Measurements from ENCODE around the gene OTOF. TPM values are rescaled to one million over a fixed set of nuclear protein-coding genes. Genes with fewer than 3 reads are reported as not detected.

OTOF gene
- total RNA-seq, 1 donor from 2014 or later: 0.09 TPM

DNA sequence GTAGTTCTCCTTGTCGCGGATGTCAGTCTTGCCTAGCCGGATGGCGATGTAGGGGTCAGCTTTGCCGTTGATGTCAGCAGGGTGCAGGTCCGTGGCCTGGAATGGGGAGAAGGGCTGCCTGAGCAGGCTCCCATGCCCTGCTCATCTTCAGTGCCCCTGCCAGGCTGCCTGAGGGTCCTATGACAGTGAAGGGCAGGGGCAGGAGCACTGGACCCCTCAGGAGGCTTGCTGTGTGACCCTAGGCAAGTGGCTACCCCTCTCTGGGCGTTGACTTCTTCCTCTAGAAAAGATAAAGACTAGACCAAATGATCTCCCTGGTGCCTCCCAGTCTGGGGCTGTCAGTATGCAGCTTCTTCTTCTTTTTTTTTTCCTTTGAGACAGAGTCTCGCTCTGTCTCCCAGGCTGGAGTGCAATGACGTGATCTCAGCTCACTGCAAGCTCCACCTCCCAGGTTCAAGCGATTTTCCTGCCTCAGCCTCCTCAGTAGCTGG, 11.9 kb downstream of the OTOF start:
- no peak for DNase-seq (ENCODE audit: low spot score)

DNA sequence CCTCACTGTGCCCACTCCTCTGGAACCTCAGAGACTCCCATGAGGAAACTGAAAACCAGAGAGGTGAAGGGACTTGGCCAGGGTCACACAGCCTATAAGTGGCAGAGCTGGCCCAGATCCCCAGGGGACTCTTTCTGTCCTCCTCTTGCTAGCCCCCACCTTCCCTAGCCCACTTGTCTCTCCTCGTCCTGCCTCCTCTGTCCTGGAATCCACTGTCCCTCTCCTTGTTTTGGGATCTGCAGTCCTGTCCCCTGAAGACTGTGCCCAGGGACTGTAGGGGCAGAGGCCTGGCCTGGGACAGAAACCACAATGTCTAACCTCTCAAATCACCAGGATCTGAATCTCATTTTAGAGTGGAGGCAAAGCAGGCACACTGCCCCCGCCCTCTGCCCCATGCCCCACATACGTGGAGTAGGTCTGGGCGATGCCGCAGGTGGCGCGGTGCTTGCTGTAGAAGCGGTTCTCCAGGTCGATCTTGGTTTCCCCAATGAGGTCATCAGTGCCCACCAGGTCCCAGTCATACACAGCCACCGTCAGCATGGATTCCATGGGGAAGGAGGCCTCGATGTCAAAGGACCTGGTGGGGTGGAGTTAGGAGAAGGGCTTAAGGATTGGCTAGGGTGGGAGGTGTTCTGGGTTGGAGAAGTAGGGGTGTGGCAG, 12.5 kb downstream of the OTOF start:
- DNase-seq (ENCODE audit: low spot score): no peak

DNA sequence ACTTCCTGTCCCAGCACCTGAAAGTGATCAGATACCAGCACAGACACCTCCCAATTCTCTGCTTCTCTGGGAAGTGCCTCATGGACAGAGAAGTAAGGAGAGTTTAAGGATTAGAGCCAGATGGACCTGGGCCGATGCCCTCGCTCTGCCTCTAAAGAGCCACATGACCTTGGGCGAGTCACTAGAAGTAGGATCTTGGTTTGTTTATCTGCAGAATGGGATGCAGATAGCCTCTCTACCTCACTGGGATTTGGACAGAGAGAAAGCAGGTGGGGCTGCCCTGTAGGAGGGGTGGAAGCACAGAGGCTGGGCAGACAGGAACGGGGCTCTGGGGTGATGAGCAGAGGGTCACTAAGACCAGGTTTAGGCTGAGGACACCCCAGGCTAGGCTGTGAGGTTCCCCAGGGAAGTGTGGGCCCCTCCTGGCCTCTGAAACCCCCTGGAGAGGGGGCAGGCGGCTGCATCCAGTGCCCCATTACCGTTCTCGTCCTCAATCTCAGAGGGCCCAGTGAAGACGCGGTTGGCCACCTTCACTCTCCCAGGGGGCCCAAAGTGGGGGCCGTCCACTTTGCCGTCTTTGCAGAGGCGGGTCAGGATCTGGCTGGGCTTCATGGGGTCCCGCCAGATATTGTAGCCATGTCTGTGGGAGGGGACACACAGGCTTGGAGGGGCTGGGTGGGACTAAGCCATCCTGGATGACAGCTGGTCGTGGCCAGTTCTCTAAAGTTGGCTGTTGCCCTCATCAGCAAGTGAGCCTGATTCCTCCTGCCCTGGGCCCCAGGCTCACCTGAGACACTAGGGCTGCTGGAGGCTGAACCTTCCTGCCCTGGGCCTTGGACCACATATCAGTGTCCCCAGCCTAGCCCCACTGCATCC, 13.3 kb downstream of the OTOF start:
- no peak for DNase-seq (ENCODE audit: low spot score)

DNA sequence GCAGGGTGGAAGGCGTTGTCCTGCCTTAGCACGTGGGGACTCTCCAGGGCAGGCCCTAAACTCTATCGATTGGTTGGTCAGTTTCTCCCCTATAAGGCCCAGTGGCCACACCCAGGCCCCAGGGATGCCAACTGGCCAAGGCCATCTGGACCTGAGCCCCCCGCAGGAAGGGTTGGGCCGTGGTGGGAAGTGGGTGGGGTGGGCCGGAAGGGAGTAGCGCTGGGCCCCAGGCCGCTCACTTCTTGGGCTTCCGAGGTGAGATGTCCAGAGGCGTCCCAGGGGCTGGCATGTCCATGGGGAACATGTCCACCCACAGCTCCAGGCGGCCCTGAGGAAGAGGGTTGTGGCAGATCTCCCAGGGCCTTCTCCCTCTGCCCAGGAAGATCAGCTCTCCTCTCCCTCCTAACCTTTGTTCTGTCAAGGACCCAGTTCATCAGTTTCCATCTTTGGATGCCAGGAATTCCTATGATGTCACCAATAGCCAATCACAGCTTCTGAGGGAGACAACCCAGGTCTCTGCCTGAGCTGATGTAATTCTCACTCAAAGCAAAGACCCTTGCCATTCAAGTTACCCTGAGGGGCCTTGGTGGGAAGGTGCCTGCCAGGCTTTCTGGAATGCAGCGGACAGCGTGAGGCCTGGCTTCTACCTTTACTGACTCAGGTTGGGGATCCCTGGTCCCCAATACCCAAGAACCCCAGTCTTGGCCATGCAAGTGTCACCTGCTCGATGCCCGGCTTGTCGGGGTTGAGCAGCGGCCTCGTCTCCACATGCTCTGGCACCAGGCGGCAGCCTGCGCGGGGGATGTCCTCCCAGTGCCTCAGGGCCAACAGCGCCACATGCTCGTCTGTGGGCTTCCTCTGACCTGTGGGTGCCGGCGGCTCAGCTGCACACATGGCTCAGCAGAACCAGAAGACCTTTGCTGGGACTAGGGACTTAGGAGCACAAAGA, 14.4 kb downstream of the OTOF start:
- DNase-seq (ENCODE audit: low spot score): no peak

DNA sequence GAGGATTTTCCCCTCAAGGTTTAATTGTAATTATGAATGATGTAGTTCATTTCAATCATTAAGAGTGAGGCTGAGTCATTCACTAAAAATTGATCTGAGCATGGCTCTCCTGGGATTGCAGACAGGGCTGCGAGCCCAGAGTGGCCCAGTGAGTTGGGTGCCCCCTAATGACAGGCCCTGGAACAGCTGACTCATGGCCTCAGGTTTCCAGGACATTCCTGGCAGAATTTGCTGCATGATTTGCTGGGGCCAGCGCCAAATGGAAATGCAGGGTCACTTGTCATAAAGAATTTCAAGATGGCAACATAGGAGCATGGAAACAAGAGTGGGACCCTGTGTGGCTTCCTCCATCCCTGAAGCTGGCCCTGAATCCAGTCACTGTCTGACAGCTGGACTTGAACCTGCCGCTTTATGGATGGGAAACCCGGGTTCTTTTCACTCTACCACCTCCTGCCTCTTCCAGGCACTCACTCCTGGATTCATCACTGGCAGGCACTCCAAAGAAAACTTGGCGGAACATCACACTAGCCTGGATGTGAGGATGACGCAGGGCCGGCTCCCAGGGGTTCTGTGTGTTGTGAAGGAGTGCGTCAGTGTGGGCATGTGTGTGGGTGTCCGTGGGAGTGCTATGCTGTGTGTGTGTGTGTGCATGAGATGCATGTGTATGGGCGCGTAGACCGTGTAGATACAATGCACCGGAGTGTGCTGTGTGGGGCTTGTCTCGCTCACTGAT, 15.2 kb downstream of the OTOF start:
- DNase-seq (ENCODE audit: low spot score): peak; percentile 77

DNA sequence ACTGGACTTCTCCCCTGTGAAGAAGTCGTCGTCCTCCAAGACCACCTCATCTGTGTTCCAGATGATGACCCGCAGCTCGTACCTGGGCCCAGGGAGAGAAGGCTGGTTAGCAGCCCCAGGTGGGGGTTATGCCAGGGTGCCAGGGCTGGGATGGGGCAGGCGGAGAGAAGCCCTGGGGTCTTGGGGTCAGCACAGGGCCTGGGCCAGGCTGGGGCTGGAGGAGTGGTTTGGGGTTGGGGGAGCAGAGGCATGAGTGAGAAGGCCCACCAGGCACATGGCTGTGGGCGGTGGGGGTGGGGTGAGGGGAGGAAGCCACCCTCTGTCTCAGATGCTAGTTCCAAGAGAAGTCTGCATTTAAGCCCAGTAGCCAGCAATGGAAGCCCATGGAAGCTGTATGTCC, 15.8 kb downstream of the OTOF start:
- no peak for DNase-seq (ENCODE audit: low spot score)

DNA sequence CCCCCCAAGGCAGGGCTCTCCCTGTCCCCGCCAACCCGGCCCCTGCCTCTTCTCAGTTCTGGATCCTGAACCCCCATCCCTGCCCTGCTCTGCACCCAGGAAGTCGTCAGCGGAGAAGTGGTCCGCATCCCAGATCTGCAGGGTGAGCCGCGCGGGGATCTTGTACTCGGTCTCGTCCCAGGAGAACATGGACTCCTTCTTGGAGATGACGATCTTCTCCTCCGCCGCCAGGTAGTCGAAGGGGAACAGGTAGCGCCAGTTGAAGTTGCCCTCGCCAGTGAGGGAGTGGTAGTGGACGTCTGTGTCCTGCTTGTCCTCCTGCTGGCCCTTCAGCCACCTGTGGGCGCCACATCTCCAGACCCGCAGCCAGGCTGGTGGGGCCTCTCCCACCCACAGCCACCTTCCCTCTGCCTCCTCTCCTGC, 16.3 kb downstream of the OTOF start:
- DNase-seq (ENCODE audit: low spot score): no peak

DNA sequence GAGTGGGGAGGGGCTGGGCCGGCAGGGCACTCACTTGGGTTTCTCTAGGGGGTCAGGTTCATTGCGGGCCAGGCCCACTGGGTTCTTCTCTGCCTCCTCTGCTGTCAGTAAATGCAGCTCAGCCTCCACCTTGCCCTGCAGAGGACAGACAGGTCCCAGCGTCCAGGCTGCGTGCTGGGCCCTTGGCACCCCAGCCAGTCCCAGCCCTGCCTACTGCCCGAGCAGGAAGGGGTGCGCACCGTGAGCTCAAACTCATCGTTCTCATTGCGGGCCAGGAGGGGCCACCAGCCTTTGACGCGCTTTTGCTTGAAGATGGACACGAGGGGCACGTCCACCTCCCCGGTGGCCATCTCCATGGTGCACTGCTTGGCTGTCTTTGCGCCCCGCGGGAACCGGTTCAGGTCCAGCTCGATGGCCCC, 17.3 kb downstream of the OTOF start:
- DNase-seq (ENCODE audit: low spot score): no peak

DNA sequence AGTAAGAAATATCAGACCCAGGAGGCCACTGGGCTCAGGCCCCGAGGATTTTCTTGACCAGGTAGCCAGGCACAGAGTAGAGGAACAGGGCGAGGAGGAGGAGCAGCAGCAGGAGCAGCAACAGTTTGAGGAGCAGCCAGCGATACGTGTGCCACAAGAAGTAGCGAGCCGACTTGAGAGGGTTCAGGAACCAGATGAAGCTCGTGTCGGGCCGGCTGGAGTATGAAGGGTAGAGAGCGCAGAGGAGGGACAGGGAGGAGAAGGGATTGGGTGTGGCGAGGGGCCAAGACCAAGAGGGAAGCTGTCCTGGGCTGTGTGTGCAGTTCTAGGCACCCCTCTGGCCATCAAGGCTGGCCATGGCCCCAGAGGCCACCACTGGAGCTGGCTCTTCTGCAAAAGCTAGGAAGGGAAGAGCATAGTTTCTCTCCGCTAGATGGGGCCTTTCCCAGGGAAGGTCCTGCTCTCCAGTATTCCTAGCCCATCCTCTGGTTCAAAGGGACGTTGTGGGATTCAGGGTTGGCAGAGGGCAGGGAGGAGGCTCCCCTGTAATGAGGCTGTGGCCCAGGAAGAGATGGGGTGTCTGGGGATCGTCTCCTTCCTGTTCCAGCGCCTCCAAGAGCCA, 17.8 kb downstream of the OTOF start:
- no peak for DNase-seq (ENCODE audit: low spot score)

DNA sequence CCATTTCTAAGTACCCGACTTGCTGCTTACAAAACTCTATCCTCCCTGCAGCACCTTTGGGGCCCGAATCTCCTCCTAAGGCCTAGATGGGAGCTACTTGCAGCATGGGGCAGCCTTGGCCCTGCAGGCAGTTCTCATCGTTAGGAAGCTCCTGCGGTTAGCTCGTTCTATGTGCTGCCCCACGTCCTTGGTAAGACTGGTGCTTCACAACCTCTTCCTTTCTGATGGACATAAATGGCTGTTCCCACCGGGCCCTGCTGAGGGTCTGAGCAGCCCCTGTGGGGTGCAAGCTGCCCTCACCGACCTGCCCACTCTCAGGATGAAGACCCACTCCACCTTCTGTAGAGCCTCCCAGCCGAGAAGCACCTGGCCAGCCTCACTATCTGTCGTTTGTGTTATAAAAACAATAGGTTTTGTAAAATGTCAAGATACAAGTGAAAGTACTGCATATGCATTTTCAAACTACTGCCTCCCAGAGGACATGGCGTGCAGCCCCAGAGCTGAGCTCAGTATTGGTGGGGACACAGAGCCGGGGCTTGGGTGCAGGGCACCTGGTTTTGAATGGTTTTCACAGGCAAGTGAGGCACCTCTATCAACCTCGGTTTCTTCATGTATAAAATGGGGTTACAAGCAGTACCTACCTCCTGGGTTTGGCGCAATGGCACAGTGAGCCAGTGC, 19.4 kb downstream of the OTOF start:
- no peak for DNase-seq (ENCODE audit: low spot score)

DNA sequence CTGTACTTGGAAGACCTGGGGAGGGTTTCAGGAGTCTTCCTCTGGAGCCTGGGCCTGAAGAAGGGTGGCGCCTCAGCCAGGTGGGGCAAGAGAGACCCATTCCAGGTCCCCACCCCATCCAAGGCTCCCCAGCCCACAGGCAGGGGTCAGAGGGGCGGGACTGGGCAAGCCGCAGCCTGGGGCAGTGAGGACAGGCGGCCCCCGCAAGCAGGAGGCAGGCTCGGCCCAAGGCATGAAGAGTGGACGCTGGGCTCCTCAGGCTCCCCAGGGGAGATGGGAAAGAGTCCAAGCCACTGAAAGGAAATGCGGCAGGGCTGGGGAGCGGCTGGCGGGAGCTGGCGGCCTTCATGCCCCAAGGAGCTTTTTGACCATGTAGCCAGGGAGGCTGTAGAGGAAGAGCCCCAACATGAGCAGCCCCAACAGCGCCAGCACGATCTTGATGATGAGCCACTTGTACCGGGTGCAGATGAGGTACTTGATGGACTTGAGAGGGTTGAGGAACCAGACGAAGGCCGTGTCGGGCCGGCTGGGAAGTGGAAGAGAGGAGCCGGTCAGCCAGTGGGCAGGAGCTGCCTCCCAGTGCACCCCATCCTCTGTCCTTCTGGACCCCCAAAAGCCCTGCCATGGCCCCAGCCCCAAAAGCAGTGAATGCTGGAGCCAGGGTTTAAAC, 20.1 kb downstream of the OTOF start:
- no peak for DNase-seq (ENCODE audit: low spot score)

DNA sequence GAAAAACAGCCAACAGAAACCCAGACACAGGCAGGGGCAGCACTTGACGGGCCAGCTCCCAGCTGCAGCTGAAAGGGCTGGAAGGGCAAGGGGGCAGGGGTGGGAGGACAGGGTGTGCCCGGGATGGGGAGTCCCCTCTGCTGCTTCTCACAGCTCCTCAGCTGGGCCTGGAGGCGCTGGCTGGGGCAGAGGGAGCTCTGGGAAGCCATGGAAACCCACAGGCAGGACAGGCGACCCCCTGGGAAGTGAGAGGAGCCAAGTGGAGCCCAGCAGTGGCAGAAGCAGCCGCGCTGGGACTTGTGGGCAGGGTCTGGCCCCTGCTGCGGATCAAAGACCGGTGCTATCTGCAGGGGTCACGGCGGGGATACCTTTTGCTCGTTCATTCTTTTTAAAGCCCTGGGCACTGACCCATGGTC, 20.7 kb downstream of the OTOF start:
- no peak for DNase-seq (ENCODE audit: low spot score)

DNA sequence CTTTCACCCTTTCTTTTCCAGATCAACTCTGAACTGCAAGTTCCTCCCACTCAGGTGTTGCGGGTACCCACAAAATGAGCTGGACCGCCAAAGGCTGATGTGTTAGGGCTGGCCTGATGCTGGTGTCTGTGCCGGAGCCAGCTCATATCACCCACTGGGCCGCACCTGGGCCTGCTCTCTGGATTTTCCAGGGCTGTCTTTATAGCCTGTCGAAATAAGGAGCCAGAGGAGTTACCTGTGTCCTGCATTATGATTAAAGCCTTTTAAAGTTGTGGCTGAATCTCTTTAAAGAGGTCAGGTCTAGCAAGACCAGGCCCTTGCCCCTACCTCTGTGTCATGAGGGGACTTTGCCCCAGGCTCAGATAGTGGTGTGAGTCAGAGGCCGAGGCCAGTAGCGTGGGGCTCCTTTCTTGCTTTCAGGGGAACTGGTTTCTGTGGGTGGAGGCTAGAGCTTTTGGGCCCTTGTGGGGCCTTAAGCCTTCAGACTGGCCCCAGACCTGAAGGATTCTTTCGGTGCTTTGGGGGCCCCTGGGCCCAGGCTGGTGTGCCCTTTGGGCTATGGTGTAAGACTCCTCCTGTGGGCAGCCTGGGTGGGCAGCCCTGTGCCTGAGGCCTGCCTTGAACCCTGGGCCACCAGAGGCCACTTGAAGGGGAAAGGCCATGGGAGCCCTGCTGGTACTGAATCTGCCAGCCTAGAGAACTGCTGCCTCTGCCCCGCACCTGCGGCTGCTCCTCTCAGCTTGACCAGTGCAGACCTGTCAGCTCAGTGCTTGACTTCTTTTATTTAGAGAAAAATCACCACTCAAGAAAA, 21.3 kb downstream of the OTOF start:
- DNase-seq (ENCODE audit: low spot score): peak; percentile 37

DNA sequence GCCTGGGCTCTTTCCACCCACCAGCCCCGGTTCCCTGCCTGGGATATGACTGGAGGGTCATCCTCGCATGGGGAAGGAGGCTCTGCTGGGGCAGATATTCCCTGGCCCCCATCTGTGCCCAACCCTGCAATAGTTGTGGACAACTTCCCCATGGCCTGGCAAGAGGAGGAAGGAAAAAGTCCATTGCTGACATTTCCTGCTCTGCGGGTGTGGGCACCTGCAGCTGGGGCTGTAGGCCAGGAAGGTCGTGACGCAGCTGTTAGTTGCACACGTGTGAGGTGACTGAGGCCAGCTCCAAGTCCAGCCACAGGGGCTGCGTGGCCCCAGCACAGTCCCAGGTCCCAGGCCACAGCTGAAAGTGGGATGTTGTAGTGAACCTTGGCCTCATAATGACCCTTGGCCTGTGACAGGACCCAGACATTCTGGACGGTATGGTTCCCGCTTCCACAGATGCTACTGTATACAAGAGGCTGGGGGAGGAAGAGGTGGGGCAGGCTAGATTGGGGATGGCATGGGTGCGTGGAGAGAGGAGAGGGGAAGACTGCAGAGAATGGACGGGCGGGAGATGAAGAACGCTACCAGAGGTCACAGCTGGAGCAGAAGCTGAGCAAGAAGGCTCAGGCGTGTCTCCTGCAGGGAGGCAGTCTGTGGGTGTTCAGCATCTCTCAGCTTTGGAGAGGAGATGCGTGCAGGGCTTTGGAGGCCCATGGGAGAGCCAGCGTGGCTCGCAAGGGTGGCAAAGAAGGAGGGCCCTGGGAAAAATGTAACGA, 22.1 kb downstream of the OTOF start:
- peak; percentile 23 for DNase-seq (ENCODE audit: low spot score)

DNA sequence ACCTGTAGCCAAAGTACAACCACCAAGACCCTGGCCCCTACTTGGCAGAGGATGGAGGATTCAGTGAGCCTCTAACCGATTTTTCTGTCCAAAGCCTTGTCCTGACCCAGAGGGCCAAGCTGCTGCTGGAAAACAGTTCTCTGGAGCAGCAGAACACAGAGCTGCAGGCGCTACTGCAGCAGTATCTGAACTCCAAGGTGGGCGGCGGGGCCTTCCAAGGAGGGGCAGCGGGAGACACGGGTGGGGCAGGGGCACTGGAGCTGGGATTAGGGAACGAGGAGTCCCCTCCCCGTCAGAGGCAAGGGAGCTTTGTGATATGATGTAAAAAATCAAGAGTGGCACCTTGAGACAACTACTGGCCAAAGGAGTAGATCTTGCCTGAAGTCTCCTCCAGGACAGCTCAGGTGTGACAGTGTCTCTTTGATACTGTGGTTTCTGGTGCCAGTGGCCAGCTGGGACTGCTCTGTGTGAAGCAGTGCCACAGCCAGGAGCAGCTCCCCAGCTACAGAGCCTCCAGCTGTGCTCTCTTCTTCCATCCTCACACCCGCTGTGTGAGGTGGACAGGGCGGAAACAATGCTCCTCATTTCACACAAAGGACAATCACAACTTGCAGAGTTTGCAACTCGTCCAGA, 22.8 kb downstream of the OTOF start:
- DNase-seq (ENCODE audit: low spot score): no peak

DNA sequence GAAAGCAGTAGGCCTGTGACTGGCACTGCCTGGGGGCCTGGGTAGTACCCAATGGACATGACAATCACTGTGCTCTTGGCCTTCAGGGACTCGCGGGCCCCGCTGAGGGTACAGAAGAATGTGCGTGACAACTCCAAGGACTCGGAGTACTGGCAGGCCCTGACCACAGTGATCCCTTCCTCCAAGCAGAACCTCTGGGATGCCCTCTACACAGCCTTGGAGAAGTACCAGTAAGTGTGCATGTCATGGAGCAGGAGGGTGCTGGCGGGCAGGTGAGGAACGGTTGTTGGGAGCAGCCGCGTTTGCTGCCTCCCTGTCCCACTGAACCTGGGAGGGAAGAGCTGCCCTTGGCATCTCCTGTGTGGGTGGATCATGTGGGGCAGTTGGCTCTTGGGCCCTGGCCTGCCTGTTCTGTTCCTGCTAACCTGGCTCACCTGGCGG, 23.3 kb downstream of the OTOF start:
- DNase-seq (ENCODE audit: low spot score): no peak

All from mucosa of gallbladder (tissue), 1 donor.